22Rv1 (cell line): ENCODE data around the gene KDM4B.
A peak's percentile ranks its signal among the peaks of the same experiment; 100 is the strongest.

Experiments used
- H3K27ac ChIP-seq: fragments of 450-650 bp; 2 replicates; pipeline ENCODE4 v1.5.1; 2017
- ZFX ChIP-seq: fragments of 450-650 bp; IDR thresholded peaks from 2 replicates; pipeline ENCODE4 v1.6.1; 2017; ENCODE audit warnings: antibody characterized with exemption, borderline replicate concordance
- TF ChIP-seq, protein P1 (sequence below): fragments of 450-650 bp; IDR thresholded peaks from 2 replicates; pipeline ENCODE4 v1.5.1; 2017; ENCODE audit warnings: mild to moderate bottlenecking

Gene KDM4B

DNA sequence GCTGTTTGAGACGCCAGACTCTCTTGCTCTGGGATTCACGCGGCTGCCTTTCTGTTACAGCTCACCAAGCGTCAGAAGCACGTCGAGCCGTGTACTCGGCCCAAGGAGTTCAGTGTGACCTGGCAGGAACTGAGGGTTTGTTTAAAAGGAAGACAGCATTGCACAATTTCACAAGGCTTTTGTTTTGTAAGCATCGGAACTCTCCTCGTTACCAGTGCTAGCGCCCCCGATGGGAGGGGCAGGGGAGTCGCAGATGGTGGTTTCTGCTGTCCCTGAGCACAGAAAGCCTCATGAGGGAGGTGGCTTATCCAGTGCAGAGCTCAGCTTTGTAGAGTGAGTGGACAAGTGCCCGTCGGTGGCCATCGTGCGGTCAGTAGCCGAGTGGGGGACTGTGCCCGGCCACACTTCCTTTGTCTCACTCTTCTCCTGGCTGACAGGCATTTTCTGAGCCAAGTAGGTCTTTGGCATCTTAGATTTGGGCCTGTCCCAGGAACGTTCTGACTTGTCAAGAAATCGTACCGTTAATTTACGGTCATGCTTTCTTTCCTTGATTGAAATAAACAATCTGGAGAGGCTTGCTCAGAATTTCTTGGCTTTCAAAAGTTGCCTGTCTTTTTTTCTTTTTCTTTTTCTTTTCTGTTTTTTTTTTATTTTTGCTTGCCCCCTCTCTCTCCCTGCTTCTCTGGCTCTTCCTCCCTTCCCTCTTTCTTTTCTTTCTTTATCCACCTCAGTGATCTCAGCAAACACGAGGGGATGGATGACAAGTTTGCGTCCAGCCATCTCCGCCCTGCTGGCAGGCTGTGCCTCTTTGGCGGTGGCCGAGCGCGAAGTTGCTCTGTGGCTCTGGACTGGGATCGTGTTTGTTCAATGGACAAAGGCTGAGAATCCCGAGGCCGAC lies 7.7 kb downstream of the KDM4B start:
- no peak for TF ChIP-seq ZFX
- TF ChIP-seq, protein P1, sequence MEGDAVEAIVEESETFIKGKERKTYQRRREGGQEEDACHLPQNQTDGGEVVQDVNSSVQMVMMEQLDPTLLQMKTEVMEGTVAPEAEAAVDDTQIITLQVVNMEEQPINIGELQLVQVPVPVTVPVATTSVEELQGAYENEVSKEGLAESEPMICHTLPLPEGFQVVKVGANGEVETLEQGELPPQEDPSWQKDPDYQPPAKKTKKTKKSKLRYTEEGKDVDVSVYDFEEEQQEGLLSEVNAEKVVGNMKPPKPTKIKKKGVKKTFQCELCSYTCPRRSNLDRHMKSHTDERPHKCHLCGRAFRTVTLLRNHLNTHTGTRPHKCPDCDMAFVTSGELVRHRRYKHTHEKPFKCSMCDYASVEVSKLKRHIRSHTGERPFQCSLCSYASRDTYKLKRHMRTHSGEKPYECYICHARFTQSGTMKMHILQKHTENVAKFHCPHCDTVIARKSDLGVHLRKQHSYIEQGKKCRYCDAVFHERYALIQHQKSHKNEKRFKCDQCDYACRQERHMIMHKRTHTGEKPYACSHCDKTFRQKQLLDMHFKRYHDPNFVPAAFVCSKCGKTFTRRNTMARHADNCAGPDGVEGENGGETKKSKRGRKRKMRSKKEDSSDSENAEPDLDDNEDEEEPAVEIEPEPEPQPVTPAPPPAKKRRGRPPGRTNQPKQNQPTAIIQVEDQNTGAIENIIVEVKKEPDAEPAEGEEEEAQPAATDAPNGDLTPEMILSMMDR: peak; percentile 22
- H3K27ac ChIP-seq: no peak overlapping the region

DNA sequence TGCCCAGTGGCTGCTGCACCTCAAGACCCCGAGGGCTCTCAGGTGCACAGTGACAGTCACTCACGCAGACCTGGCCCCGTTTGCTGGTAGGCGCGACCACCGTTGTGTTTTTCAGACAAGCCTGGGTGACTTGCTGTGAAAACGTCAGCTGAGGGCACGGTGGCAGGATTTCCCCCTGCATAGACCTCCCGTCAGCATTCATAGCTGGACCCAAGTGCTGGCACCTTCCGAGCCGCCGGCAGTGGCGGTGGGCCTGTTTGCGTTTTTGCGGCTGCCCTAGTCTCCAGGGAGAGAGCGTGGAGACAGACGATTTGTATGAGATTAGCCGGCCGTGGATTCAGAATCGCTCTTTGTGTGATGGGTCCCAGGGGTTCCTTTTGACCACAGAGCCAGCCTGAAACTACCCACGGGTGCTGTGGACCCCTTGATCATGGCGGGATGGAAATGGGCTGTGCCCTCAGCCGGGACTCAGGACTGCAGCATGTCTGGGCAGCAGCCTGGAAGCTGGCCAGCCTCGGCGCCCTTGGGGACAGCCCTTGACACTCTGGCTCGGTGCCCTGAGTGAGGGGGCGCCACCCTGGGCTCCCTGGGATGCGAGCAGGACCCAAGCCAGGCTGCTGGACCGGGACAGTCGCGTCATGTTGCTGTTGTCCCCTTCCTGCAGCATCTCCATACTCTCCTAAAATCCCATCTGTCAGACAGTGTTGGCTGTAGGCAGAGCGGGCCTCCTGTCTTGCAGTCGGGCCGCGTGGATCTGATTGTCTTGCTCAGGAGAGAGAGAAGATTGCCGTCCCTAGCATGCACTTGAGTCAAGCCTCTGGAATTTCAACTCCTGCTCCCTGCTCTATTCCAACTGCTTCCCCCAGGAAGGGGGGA lies 8.6 kb downstream of the KDM4B start:
- no peak overlapping the region for H3K27ac ChIP-seq

DNA sequence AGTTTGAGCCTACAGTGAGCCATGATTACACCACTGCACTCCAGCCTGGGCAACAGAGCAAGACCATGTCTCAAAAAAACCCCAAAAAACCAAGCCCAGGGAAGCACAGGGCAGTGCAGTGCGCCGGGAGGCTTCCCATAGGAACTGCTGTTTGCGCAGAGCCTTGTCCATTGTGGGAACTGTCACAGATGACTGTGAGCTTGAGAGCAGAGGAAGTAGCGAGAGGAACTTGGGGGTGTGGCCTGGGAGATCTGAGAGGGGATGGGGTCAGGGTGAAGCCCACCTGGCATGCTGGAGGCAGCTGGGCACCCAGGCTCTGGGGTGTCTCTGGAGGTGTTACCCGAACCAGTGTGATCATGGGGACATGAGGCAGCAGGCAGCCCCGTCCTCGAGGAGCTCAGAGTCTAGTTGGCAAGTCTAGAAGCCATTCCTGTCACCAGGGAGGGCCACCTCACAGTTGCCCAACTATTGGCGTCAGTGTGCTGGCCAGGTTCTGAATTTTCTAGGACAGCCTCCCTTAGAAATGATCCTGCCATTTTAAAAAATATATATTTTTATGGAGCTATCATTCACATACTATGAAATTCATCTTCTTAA lies 10.4 kb downstream of the KDM4B start:
- no peak overlapping the region for H3K27ac ChIP-seq
- TF ChIP-seq ZFX: no peak
- TF ChIP-seq, protein P1: no peak

More for the DNA sequence above, 8.6 kb downstream of the KDM4B start:
- no peak for TF ChIP-seq ZFX
- TF ChIP-seq, protein P1: no peak

DNA sequence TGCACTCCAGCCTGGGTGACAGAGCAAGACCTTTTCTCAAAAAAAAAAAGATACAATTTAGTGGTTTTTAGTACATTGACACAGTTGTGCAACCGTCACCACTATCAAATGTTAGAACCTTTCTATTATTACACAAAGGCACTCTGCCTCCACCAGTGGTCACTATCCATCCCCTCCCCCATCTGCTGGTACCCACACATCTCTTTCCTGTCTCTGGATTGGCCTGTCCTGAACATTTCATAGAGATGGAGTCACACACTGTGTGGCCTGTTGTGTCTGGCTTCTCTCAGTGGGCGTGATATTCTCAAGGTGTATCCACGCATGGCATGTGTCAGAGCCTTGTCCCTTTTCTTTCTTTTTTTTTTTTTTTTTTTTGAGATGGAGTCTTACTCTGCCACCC lies 11.2 kb downstream of the KDM4B start:
- no peak overlapping the region for H3K27ac ChIP-seq
- TF ChIP-seq, protein P1: no peak
- TF ChIP-seq ZFX: no peak

DNA sequence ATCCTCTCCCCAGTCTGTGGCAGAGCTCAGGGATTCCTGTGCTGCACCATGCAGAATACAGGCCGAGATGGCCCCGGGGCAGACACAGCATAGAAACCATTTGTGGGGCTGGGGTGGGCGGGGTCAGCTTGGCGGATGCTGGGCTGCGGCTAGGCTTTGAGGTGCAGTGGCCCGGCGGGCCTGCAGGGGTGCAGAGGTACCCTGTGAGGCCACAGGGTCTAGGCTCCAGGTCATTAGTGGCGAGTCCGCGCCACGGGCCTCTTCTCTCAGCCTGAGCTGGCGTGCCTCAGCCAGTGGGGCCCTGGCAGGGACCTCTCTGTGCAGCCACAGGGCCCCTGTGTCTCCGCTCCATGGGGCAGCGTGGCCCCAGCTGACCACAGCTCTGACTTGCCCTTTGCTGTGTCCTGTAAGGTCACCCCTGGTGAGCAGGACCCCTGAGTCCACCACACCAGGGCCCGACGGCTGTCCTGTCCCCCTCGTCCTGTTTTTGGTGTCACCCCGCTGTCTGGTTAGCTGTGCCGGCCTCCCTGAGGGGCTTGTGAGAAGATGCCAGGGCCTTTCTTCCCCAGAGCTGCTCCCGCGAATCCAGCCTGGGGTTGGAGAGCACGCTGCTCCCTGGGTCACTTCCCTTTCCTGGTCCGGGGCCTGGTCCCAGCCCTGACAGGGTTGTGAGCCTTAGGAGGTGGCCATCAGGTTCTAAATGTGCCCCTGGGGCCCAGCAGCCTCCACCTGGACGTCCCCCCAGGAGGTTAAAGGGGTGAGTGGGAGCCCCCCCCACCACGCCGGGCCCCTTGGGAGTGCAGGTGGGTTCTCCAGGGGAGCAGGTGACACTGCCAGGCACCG lies 12.1 kb downstream of the KDM4B start:
- TF ChIP-seq, protein P1: no peak
- no peak for TF ChIP-seq ZFX
- H3K27ac ChIP-seq: no peak overlapping the region

DNA sequence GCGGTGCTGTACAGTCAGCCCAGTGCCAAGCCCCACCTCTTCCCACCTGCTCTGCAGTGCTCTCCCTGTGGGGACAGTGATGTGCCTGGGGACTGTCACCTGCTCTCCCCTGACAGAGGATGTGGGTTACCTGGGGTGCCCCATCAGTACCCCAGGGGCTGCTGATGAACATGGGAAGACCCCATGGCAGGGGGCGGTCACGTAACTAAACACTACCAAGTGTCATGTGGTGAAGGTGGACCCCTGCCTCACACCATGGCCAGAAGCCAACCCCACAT lies 12.7 kb downstream of the KDM4B start:
- TF ChIP-seq, protein P1: no peak
- no peak for TF ChIP-seq ZFX
- no peak overlapping the region for H3K27ac ChIP-seq
